ENCODE data around the gene IKZF3. TPM values are rescaled to one million over a fixed set of nuclear protein-coding genes. Genes with fewer than 3 reads are reported as not detected.

Gene IKZF3
- total and polyA plus RNA-seq, 5 donors, result 0.14 to 1.3 (median 0.50) TPM

GRCh38 chr17:39709998-39710964 is 153.8 kb downstream of the IKZF3 start:
- intact Hi-C loops (cut with DNase I), result loop anchor here in 1 of 4 donors (10.0 kb wide), 1 partner anchor 65 kb away; no protein-coding TSS in a partner anchor
- no peak for DNase-seq
- Histone ChIP-seq H3K4me1 (ENCODE audit: control insufficient read depth, insufficient read depth, low read length) (peaks cover 3% of the 10 kb centered on the region), H3K27ac (ENCODE audit: low read length) (no peak overlapping the region), H3K4me3 (ENCODE audit: low read length) (no peak overlapping the region), H3K9me3 (ENCODE audit: control insufficient read depth, low read length) (no peaks in the 10 kb centered on the region), H3K27me3 (ENCODE audit: control insufficient read depth, insufficient read depth) (no peaks in the 10 kb centered on the region)
- 89% methylated on average over 20 of the region's 20 CpGs for WGBS
- no peak for ATAC-seq

- Histone ChIP-seq H3K27me3 (ENCODE audit: control insufficient read depth, insufficient read depth) (no peaks in the 10 kb centered on the region), H3K4me3 (ENCODE audit: low read length) (no peak overlapping the region), H3K9me3 (ENCODE audit: control insufficient read depth, low read length) (no peaks in the 10 kb centered on the region), H3K4me1 (ENCODE audit: control insufficient read depth, insufficient read depth, low read length) (peaks cover 7% of the 10 kb centered on the region), H3K27ac (ENCODE audit: low read length) (no peak overlapping the region)
- intact Hi-C loops (cut with DNase I), result loop anchor here in 1 of 4 donors (10.0 kb wide), 1 partner anchor 65 kb away; no protein-coding TSS in a partner anchor
- DNase-seq (no peak), ATAC-seq (no peak)
- WGBS, result 84% methylated on average over 14 of the region's 14 CpGs
These were observed 154.7 kb downstream of the IKZF3 start for GRCh38 chr17:39709319-39709997.

Small RNA genes within 50 kb of the gene (microRNA-seq; reads per million reads assigned to microRNA genes)
- gene MIR4728, result 0.84 to 2.7 reads per million in 2 donors

Other genes with a start within 250 kb of the IKZF3 start
- 1 to 10 TPM; 2.0 to 6.6 (median 2.4) TPM for gene PPP1R1B, start 237.4 kb downstream of the IKZF3 start, total RNA-seq
- gene PPP1R1B, start 237.4 kb downstream of the IKZF3 start, polyA plus RNA-seq, result 4.4 TPM
- gene STARD3, start 227.2 kb downstream of the IKZF3 start, total RNA-seq, result 10 to 100 TPM; 19.2 to 26.2 (median 22.9) TPM
- 22.7 TPM for gene STARD3, start 227.2 kb downstream of the IKZF3 start, polyA plus RNA-seq
- 1,000 to 10,000 TPM; 2,357 to 4,356 (median 2,957) TPM for gene TCAP, start 199.0 kb downstream of the IKZF3 start, total RNA-seq
- gene TCAP, start 199.0 kb downstream of the IKZF3 start, polyA plus RNA-seq, result 4,928 TPM
- 10 to 100 TPM; 18.1 to 39.6 (median 21.3) TPM for gene PNMT, start 195.9 kb downstream of the IKZF3 start, total RNA-seq
- 32.7 TPM for gene PNMT, start 195.9 kb downstream of the IKZF3 start, polyA plus RNA-seq
- 10 to 100 TPM; 12.9 to 24.0 (median 15.2) TPM for gene PGAP3, start 176.3 kb downstream of the IKZF3 start, total RNA-seq
- 13.6 TPM for gene PGAP3, start 176.3 kb downstream of the IKZF3 start, polyA plus RNA-seq
- 100 to 1,000 TPM in 3 of 4 donors, 10 to 100 TPM in 1; 99.2 to 178 (median 114) TPM for gene ERBB2, start 164.2 kb downstream of the IKZF3 start, total RNA-seq
- gene ERBB2, start 164.2 kb downstream of the IKZF3 start, polyA plus RNA-seq, result 56.4 TPM
- 10 to 100 TPM; 53.6 to 67.8 (median 61.8) TPM for gene MIEN1, start 133.8 kb downstream of the IKZF3 start, total RNA-seq
- 152 TPM for gene MIEN1, start 133.8 kb downstream of the IKZF3 start, polyA plus RNA-seq
- gene GRB7, start 126.4 kb downstream of the IKZF3 start, total RNA-seq, result 1 to 10 TPM in 3 of 4 donors, under 1 TPM in 1; 0.39 to 2.7 (median 1.6) TPM
- 0.70 TPM for gene GRB7, start 126.4 kb downstream of the IKZF3 start, polyA plus RNA-seq
- gene ZPBP2, start 3.9 kb upstream of the IKZF3 start, total RNA-seq, result not detected
- gene ZPBP2, start 3.9 kb upstream of the IKZF3 start, polyA plus RNA-seq, result not detected
- 1 to 10 TPM; 1.9 to 2.9 (median 2.4) TPM for gene GSDMB, start 54.3 kb upstream of the IKZF3 start, total RNA-seq
- gene GSDMB, start 54.3 kb upstream of the IKZF3 start, polyA plus RNA-seq, result 1.8 TPM
- gene ORMDL3, start 63.3 kb upstream of the IKZF3 start, total RNA-seq, result 10 to 100 TPM; 37.0 to 42.3 (median 39.3) TPM
- 46.6 TPM for gene ORMDL3, start 63.3 kb upstream of the IKZF3 start, polyA plus RNA-seq
- not detected for gene LRRC3C, start 63.4 kb upstream of the IKZF3 start, total RNA-seq
- not detected for gene LRRC3C, start 63.4 kb upstream of the IKZF3 start, polyA plus RNA-seq
- gene GSDMA, start 98.7 kb upstream of the IKZF3 start, total RNA-seq, result under 1 TPM in 3 of 4 donors, not detected in 1; 0.29 to 0.97 (median 0.53) TPM
- not detected for gene GSDMA, start 98.7 kb upstream of the IKZF3 start, polyA plus RNA-seq
- 10 to 100 TPM; 80.0 to 83.1 (median 81.1) TPM for gene PSMD3, start 116.5 kb upstream of the IKZF3 start, total RNA-seq
- 85.8 TPM for gene PSMD3, start 116.5 kb upstream of the IKZF3 start, polyA plus RNA-seq
- under 1 TPM in 2 of 4 donors, not detected in 2; 0.40 to 0.58 TPM for gene CSF3, start 151.1 kb upstream of the IKZF3 start, total RNA-seq
- gene CSF3, start 151.1 kb upstream of the IKZF3 start, polyA plus RNA-seq, result 0.97 TPM
- gene MED24, start 190.1 kb upstream of the IKZF3 start, total RNA-seq, result 10 to 100 TPM; 54.3 to 60.5 (median 54.7) TPM
- gene MED24, start 190.1 kb upstream of the IKZF3 start, polyA plus RNA-seq, result 45.1 TPM
- 10 to 100 TPM; 80.6 to 99.5 (median 95.9) TPM for gene THRA, start 198.7 kb upstream of the IKZF3 start, total RNA-seq
- 73.3 TPM for gene THRA, start 198.7 kb upstream of the IKZF3 start, polyA plus RNA-seq
- gene NR1D1, start 236.3 kb upstream of the IKZF3 start, total RNA-seq, result 10 to 100 TPM; 10.2 to 25.1 (median 18.8) TPM
- 12.3 TPM for gene NR1D1, start 236.3 kb upstream of the IKZF3 start, polyA plus RNA-seq

All from right cardiac atrium (tissue), 5 donors.